GM12874 (cell line): Measurements from ENCODE around the gene MYO3B.

Experiments used
- TF ChIP-seq, protein P1 (sequence below): IDR thresholded peaks from 2 replicates; pipeline ENCODE4 v1.5.1; 2011; ENCODE audit warnings: low read depth, mild to moderate bottlenecking, control low read depth, low read length, moderate library complexity; ENCODE audit not compliant: insufficient read depth

Gene MYO3B

GRCh38 chr2:170369228-170369627, 191.3 kb downstream of the MYO3B start:
- TF ChIP-seq, protein P1, sequence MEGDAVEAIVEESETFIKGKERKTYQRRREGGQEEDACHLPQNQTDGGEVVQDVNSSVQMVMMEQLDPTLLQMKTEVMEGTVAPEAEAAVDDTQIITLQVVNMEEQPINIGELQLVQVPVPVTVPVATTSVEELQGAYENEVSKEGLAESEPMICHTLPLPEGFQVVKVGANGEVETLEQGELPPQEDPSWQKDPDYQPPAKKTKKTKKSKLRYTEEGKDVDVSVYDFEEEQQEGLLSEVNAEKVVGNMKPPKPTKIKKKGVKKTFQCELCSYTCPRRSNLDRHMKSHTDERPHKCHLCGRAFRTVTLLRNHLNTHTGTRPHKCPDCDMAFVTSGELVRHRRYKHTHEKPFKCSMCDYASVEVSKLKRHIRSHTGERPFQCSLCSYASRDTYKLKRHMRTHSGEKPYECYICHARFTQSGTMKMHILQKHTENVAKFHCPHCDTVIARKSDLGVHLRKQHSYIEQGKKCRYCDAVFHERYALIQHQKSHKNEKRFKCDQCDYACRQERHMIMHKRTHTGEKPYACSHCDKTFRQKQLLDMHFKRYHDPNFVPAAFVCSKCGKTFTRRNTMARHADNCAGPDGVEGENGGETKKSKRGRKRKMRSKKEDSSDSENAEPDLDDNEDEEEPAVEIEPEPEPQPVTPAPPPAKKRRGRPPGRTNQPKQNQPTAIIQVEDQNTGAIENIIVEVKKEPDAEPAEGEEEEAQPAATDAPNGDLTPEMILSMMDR, result no peak

- TF ChIP-seq, protein P1, result no peak
Observed at GRCh38 chr2:170369894-170370293, 191.9 kb downstream of the MYO3B start.

GRCh38 chr2:170371231-170371998, 193.5 kb downstream of the MYO3B start:
- TF ChIP-seq, protein P1, result no peak

GRCh38 chr2:170375192-170375591, 197.2 kb downstream of the MYO3B start:
- TF ChIP-seq, protein P1, result no peak

- TF ChIP-seq, protein P1, result no peak
Observed at GRCh38 chr2:170377500-170378207, 199.7 kb downstream of the MYO3B start.

GRCh38 chr2:170380267-170380666, 202.3 kb downstream of the MYO3B start:
- TF ChIP-seq, protein P1, result no peak

- TF ChIP-seq, protein P1, result no peak
Observed at GRCh38 chr2:170381678-170382077, 203.7 kb downstream of the MYO3B start.
